22Rv1 (cell line): ENCODE measurements around the gene POFUT2.

Source experiments
- H3K27ac ChIP-seq: fragments of 450-650 bp; 2 replicates; pipeline ENCODE4 v1.5.1; 2017
- CTCF ChIP-seq: fragments of 450-650 bp; IDR thresholded peaks from 2 replicates; pipeline ENCODE4 v1.5.1; 2017; ENCODE audit warnings: mild to moderate bottlenecking
- ZFX ChIP-seq: fragments of 450-650 bp; IDR thresholded peaks from 2 replicates; pipeline ENCODE4 v1.6.1; 2017; ENCODE audit warnings: antibody characterized with exemption, borderline replicate concordance

POFUT2 gene

GRCh38 chr21:45302082-45303061 is 14.7 kb upstream of the POFUT2 start:
- no peak overlapping the region for H3K27ac ChIP-seq
- TF ChIP-seq ZFX (no peak), CTCF (no peak)

- no peak for TF ChIP-seq CTCF
- TF ChIP-seq ZFX: no peak
These were observed 13.9 kb upstream of the POFUT2 start for GRCh38 chr21:45301521-45302081.

GRCh38 chr21:45300786-45301520 is 13.3 kb upstream of the POFUT2 start:
- TF ChIP-seq CTCF (no peak), ZFX (no peak)
- no peak overlapping the region for H3K27ac ChIP-seq

More at GRCh38 chr21:45301521-45302081, 13.9 kb upstream of the POFUT2 start:
- no peak overlapping the region for H3K27ac ChIP-seq

GRCh38 chr21:45299864-45300785 is 12.4 kb upstream of the POFUT2 start:
- H3K27ac ChIP-seq: no peak overlapping the region
- TF ChIP-seq CTCF (no peak), ZFX (no peak)

- TF ChIP-seq CTCF (no peak), ZFX (no peak)
- no peak overlapping the region for H3K27ac ChIP-seq
These were observed 11.6 kb upstream of the POFUT2 start for GRCh38 chr21:45299026-45299863.

- no peak overlapping the region for H3K27ac ChIP-seq
- TF ChIP-seq CTCF: no peak
- no peak for TF ChIP-seq ZFX
These were observed 10.2 kb upstream of the POFUT2 start for GRCh38 chr21:45297869-45298268.
